NCI-H774 (cell line): ENCODE results near the gene MTHFSD.

ENCODE experiments used
- DNase-seq: peaks from one replicate; lab custom pipeline; 2025; lab: John Stamatoyannopoulos, UW

Gene MTHFSD

DNA sequence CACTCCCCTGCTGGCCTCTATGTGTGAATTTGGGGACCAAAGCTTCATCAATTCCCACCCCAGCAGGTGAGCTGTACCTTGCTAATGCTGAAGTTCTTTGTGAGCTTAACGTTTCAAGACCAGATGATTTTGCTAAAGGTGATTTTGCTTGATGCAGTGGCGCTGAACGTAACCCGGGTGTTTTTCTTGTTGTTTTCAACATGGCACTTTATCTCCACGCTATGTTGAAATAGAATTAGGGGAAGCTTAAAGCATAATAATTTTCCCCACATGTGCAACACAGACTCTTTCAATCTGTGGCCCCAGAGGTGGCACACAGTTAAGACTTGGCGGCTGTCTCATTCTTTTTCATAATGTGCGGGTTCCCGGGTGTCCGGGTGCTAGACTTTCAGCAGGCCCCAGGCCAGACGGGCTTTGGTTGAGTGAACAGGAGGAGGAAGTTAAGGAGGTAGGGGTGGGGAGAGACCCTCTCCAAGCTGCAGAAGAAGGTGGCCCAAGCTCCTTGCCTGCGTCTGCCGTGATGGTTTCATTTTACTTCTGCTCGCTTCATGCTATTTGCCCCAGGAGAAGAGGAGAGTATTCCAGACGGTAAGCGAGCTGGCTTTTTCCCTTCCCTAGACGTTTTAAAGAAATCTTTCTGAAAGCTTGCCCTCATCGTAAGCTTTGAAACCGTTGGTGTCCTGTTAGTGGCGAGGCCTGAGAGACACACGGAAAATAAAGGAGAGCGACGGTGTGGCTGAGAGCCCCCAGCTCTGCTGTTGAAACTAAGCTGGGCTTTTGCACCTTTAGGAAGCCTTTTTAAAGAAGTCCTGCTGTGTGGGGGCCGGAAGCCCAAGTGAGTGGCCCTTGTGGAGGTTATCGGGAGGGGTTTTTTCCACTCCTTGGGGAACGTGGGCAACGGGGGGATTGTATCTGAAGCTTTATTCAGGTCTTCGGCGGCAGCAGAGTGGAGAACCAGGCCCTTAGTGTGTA lies 15.8 kb upstream of the MTHFSD start:
- no peak for DNase-seq

DNA sequence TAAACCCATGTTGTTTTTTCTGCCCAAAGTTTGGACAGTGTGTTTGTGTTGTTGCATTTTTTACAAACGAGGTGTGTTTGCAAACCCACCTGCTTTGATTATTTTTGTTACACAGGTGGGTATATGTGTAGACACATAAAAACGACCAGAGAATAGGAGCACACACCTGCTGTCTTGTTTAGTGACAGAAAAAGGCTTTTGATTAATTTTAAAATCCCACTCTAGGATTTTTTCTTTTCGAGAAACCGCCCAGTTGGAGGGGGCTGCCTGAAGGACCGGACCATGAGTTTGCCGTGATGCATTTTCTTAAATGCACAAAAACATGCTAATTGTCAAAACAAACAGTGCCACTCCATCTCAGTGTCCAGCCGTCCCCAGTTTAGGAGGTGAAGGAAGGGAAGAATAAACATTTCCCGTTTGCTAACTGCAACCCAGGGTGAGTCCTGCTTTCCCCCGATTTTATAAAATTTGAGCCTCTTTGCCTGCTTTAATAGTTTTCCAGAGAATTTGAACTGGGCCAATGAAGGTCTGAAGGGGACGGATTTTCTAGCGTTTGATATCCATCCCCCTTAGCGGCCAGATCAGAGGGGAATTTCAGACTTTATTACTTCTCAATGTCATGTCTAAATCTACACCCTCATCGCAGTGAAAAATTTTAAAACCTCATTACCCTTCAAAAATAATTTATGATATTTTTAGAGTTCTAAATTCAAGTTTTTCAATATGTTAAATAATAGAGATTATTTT lies 14.8 kb upstream of the MTHFSD start:
- no peak for DNase-seq

DNA sequence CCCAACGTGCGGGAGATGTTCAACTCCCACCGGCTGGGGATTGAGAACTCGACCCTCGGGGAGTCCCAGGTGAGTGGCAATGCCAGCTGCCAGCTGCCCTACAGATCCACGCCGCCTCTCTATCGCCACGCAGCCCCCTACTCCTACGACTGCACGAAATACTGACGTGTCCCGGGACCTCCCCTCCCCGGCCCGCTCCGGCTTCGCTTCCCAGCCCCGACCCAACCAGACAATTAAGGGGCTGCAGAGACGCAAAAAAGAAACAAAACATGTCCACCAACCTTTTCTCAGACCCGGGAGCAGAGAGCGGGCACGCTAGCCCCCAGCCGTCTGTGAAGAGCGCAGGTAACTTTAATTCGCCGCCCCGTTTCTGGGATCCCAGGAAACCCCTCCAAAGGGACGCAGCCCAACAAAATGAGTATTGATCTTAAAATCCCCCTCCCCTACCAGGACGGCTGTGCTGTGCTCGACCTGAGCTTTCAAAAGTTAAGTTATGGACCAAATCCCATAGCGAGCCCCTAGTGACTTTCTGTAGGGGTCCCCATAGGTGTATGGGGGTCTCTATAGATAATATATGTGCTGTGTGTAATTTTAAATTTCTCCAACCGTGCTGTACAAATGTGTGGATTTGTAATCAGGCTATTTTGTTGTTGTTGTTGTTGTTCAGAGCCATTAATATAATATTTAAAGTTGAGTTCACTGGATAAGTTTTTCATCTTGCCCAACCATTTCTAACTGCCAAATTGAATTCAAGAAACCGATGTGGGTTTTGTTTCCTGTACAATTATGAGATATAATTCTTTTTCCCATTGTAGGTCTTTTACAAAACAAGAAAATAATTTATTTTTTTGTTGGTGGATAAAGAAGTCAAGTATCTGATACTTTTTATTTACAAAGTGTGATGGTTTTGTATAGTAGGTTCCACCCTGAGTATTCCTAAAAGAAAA lies 13.9 kb upstream of the MTHFSD start:
- DNase-seq, result no peak

- DNase-seq, result no peak
These were observed 12.9 kb upstream of the MTHFSD start for GRCh38 chr16:86567701-86568581.

GRCh38 chr16:86566966-86567700 lies 12.1 kb upstream of the MTHFSD start:
- no peak for DNase-seq

DNA sequence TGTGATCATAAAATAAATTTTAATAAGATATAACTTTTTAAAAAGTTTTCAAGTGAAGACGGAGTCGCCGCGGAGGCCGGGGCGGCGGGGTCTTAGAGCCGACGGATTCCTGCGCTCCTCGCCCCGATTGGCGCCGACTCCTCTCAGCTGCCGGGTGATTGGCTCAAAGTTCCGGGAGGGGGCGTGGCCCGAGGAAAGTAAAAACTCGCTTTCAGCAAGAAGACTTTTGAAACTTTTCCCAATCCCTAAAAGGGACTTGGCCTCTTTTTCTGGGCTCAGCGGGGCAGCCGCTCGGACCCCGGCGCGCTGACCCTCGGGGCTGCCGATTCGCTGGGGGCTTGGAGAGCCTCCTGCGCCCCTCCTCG lies 11.5 kb upstream of the MTHFSD start, which contains the start of gene FOXC2:
TSS of gene FOXC2 (plus strand) at position 229 of the 365 bp plus-strand sequence. CDS start 507 bp downstream, outside the sequence.
- DNase-seq, result no peak

DNA sequence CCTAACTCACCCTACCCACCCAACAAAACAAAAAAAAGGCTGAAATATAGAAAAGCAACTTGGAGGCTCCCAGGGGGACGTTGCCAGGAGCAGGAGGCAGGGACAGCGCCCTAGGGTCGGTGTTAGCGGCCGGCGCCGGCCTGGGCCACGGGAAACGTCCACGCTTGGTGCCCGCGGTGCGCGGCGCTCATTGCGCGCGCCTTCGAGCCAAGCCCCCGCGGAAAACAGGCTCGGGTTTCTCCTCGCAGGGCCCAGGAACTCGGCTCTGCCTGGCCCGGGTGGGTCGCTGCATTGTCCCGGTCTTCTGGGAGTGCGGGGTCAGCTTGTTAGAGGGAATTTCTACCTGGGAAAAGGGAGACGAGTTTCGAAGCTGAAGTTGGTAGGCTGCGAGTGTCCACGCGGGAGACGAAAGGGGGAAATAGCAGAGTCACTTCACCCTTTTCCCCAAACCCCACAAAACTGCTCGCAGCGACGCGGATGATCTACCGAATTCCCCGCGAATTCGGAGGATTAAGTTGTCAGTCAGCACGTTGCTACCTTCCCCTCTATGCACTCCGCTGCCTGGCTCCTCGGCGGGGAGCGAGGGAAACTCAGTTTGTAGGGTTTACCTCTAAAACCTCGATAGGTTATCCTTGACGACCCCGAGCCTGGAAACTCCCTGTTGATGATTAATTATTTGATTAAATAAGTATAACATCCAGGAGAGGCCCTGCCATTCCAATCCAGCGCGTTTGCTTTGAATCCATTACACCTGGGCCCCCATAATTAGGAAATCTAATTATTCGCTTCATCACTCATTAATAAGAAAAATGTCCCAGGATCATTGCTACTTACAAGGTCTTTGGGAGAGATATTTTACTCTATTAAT lies 10.8 kb upstream of the MTHFSD start:
- DNase-seq, result no peak

- no peak for DNase-seq
These were observed 10.2 kb upstream of the MTHFSD start for GRCh38 chr16:86565181-86565631.

GRCh38 chr16:86563469-86564345 lies 8.7 kb upstream of the MTHFSD start:
- DNase-seq, result peak; percentile 62

DNA sequence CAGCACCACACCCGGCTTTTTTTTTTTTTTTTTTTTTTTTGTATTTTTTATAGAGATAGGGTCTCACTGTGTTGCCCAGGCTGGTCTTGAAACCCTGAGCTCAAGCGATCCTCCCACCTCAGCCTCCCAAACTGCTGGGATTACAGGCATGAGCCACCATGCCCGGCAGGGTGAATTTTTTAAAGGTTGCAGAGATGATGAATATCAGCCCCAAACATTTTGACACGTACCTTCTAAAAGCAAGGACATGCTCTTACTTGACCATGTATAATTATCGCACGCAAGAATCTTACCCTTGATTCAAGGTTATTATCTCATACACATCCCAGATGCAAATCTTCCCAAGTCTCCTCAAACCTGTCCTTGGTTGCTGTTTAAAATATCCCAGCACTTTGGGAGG lies 7.3 kb upstream of the MTHFSD start:
- no peak for DNase-seq

- no peak for DNase-seq
These were observed 4.8 kb upstream of the MTHFSD start for GRCh38 chr16:86559802-86560305.

GRCh38 chr16:86558355-86559193 lies 3.5 kb upstream of the MTHFSD start:
- DNase-seq, result no peak

- DNase-seq, result no peak
These were observed 2.6 kb upstream of the MTHFSD start for GRCh38 chr16:86557587-86557986.

- DNase-seq, result no peak
These were observed 1.5 kb upstream of the MTHFSD start for GRCh38 chr16:86556576-86556975.

- no peak for DNase-seq
These were observed 655 bp upstream of the MTHFSD start for GRCh38 chr16:86555704-86556075.

DNA sequence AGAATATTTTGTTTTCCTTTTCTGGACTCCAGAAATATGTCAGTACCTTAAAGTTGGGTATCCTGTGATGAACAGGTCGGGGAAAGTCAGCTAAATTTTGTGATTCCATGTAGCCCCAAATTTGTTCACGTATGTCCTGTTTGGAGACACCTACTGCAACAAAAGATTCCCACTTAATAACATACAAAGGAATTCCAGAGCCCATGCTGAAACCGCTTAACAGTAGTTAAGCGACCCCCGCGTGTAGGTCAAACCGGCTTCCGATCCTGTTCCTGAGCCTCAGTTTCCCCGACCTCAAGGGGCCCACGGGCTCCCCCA lies 477 bp downstream of the MTHFSD start:
- DNase-seq, result no peak

DNA sequence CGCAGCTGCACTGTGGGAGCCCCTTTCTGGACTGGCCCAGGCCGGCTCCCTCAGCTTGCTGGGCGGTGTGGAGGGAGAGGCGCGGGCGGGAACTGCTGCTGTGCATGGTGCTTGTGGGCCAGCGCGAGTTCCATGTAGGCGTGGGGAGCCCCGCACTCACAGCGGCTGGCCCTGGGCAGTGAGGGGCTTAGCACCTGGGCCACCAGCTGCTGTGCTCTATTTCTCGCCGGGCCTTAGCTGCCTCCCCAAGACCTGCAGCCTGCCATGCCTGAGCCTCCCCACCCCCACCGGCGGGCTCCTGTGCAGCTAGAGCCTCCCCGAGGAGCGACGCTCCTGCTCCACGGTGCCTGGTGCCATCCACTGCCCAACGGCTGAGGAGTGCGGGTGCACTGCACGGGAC lies 1.7 kb downstream of the MTHFSD start:
- DNase-seq, result no peak
